NCI-H2029 treated with DMSO at 0.1 percent for 48 hours (cell line): ENCODE measurements around the gene TNFSF9.
"Not testable (repeated sequence)": the region's sequence is repeated elsewhere in the genome, so short reads cannot be mapped to it uniquely, and the experiment has no call there.

ENCODE experiments used
- DNase-seq: peaks from one replicate; lab custom pipeline; 2025; lab: John Stamatoyannopoulos, UW

Gene TNFSF9

DNA sequence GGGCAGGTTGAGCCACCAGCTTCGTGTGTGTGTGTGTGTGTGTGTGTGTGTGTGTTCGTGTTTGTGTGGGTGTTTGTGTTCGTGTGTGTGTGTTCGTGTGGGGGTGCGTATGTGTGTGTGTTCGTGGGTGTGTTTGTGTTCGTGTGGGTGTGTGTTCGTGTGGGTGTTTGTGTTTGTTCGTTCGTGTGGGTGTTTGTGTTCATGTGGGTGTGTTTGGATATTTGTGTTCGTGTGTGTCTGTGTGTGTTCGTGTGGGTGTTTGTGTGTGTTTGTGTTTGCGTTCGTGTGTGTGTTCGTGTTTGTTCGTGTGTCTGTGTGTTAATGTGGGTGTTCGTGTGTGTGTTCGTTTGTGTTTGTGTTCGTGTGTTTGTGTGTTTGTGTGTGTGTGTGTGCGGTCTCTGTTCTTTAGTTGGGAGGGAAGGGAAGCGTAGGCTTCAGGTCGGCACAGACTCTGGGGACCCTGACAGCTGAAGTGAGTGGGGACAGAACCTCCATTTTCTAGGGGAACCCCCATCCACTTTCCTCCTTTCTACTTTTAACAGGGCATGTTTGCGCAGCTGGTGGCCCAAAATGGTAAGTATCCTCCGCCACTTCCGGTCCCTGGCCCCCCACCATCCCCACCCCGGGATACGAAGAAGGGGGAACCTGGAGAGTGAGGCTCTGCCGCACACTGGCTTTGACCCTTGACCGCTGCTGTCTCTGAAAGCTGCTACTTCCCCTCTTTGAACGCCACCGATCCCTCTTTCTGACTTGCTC lies 1.6 kb downstream of the TNFSF9 start:
- no peak for DNase-seq

- DNase-seq = no peak
Measured at GRCh38 chr19:6533000-6533328, 2.1 kb downstream of the TNFSF9 start.

GRCh38 chr19:6533746-6534418 lies 3.1 kb downstream of the TNFSF9 start:
- DNase-seq = no peak

DNA sequence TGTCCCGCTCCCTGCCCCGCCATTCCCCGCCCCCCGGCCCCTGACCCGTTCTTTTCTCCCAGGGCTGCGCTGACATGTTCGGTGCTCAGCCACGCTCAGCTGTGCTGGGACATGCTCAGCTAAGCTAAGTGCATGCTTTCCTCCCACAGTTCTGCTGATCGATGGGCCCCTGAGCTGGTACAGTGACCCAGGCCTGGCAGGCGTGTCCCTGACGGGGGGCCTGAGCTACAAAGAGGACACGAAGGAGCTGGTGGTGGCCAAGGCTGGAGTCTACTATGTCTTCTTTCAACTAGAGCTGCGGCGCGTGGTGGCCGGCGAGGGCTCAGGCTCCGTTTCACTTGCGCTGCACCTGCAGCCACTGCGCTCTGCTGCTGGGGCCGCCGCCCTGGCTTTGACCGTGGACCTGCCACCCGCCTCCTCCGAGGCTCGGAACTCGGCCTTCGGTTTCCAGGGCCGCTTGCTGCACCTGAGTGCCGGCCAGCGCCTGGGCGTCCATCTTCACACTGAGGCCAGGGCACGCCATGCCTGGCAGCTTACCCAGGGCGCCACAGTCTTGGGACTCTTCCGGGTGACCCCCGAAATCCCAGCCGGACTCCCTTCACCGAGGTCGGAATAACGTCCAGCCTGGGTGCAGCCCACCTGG lies 3.7 kb downstream of the TNFSF9 start:
- DNase-seq = no peak

GRCh38 chr19:6535558-6536137 lies 4.8 kb downstream of the TNFSF9 start:
- DNase-seq = no peak

DNA sequence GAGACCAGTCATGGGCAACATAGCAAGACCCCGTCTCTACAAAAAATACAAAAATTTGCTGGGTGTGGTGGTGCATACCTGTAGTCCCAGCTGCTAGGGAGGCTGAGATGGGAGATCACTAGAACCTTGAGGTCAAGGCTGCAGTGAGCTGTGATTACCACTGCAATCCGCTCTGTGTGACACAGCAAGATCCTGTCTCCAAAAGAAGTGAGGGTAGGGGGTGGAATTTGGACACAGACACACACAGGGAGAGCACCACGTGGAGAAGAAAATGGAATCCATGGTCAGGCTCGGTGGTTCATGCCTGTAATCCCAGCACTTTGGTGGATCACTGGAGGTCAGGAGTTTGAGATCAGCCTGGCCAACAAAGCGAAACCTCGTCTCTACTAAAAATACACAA lies 8.7 kb downstream of the TNFSF9 start:
- DNase-seq = no peak

DNA sequence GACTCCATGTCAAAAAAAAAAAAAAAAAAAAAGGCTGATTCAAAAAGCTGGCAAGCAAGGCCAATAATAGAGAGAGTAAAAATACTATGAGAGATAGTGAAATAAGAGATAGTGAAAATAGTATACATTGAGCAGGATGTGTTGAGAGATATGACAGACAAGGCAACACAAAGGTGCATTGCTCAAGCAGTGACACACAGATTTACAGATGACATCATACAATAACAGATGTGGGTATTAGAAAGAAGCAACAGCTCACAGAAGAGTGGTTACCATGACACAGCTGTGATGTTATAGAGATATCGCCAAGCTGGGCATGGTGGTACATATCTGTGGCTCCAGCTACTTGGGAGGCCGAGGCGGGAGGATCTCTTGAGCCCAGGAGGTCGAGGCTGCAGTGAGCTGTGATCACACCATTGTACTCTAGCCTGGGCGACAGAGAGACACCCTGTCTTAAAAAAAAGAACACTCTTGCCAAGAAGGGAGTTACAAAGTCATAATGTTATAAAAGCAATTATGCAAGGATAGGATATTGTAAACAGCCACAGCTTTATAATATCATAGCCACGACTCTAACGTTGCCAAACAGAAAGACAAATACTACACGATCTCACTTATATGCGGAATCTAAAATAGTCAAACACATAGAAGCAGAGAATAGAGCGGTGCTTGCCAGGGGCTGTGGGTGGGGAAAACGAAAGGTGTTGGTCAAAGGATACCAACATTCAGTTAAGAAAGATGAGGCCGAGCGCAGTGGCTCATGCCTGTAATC lies 10.3 kb downstream of the TNFSF9 start:
- no peak for DNase-seq

- DNase-seq = no peak
Measured at GRCh38 chr19:6543866-6544347, 13.1 kb downstream of the TNFSF9 start.

DNA sequence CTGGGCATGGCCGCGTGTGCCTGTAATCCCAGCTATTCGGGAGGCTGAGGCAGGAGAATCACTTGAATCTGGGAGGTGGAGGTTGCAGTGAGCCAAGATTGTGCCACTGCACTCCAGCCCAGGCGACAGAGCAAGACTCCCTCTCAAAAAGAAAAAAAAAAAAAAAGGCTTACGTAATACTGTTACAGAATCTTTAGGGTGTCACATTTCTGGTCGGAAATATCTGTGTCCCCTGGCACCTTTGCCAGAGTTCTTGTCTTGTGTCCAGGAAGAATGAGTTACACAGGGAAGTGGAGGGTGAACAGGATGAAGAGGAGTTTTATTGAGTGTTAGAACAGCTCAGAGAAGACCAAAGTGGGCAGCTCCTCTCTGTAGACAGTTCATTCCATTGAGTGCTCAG lies 19.9 kb downstream of the TNFSF9 start:
- DNase-seq = not testable (repeated sequence)

GRCh38 chr19:6551091-6551490 lies 20.3 kb downstream of the TNFSF9 start:
- no peak for DNase-seq

DNA sequence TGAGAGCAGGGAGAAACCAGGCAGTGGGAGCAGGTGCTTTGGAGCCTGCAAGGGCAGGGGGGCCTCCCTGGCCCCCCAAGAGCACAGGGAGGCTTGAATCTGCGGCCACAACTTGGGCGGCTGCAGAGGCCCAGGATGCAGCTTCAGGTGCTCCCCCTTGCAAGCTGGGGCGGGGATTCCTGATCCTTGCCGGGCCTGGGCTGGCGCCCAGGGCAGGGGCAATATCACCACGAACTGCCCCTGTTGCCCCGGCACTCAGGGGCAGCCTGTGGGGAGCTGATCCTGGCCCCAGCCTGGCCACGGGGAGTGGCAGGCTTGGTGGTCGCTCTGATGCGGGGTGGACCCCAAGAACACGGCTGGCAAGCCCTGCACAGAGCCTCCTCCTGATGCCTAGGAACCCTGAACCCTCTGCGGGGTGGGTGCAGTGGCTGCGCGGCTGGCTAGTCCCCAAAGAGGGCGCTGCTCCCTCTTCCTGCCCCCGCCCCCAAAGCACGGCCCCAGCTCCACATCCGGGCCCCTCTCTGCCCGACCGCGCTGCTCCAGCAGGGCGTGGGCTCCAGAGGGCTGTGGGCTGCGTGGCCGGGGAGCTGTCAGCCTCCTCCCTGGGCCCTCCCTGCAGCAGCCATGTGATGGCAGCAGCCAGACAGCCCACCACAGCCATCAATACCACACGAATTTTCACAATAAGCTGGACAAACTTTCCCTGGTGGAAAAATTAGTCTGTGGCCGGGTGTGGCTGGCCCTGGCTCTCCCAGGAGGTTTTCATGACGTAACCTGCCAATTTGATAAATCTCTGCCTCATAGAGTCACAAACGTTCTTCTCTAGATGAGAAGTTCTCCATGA lies 21.0 kb downstream of the TNFSF9 start:
- DNase-seq = no peak

- DNase-seq = no peak
Measured at GRCh38 chr19:6556043-6556449, 25.2 kb downstream of the TNFSF9 start.

DNA sequence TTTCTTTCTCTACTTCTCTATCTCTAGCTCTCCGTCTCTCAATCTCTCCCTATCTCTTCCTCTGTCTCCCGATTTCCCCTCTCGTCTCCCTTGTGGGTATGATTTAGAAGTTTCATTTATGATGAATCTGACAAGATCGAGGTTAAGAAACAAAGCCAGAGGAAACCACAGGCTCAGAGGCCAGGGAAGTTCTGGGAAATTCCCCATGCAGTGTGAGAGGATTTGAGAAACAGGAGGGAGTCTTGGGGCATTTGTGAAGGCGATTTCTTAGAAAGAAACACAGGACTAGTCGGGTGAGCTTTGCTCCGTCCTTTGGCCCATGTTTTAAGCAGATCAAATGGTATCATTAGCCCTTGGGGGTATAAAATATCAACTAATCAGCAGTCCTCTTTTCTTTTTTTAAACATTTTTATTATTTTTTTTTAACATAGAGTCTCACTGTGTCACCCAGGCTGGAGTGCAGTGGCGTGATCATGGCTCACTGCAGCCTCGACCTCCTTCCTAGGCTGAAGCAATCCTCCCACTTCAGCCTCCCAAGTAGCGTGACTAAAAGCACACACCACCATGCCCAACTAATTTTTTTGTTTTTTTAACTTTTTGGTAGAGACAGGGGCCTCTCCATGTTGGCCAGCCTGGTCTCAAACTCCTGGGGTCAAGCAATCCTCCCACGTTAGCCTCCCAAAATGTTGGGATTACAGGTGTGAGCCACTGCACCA lies 25.8 kb downstream of the TNFSF9 start:
- DNase-seq = no peak

DNA sequence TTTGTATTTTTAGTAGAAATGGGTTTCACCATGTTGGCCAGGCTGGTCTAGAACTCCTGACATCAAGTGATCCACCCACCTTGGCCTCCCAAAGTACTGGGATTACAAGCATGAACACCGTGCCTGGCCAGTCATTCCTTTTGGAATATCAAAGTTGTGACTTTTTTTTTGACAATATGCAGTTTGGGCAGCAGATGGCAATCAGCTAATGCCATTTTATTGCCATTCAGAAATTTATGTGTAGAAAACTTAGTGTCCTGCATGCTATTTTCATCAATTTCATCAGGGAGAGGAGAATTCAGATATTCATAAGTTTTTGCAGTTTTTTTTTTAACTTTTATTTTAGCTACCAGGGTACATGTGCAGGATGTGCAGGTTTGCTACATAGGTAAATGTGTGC lies 31.6 kb downstream of the TNFSF9 start:
- DNase-seq = not testable (repeated sequence)

DNA sequence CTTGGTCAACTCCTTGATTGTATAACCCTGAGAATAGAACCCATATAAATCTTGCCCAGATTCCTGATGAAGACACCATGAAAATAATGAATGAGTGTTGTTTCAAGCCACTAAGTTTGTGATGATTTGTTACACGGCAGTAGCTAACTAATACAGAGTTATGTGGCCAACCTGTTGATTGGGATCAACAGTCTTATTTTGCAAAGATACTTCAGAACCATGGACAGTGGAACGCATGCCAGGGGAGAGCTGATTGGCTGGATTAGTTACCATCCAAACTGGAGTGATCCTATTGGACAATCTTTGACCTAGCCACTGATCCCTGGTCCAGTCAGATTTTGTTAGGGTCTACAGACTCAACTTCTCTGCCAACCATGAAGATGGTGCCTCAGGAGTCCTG lies 33.6 kb downstream of the TNFSF9 start:
- DNase-seq = no peak

GRCh38 chr19:6566727-6567126 lies 35.9 kb downstream of the TNFSF9 start:
- not testable (repeated sequence) for DNase-seq

DNA sequence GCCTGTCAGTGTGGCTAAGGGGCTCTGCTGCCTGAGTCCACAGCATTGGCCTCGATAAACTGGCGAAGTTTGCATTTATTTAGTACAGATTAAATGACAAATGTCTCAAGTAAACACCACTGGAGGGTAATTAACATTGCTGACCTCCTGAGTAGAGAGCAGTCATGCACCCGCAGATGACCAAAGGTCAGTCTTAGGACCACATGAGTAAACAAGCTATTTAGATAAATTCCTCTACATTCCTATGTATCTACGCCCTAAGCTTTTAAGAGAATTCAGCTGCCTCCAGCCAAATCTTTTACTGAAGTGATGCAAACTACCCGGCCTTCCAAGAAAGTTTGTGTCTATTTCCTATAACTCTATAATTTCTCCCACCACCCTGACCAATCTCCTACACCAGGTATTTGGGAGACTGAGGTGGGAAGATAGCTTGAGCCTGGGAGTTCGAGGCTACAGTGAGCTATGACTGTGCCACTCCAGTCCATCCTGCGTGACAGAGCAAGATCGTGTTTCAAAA lies 37.2 kb downstream of the TNFSF9 start:
- DNase-seq = no peak

GRCh38 chr19:6568816-6569215 lies 38.0 kb downstream of the TNFSF9 start:
- no peak for DNase-seq

DNA sequence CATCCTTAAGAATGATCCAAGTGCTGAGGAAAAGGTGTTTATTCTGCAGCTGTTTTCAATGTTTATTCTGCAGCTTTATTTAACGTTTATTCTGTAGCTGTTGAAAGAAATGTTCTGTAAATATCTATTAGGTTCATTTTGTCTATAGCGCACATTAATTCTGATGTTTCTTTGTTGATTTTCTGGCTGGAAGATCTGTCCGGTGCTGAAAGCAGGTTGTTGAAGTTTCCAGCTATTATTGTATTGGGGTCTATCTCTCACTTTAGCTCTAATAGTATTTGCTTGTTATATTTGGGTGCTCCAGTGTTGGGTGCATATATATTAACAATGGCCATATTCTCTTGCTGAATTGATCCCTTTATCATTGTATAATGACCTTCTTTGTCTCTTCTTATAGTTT lies 39.9 kb downstream of the TNFSF9 start:
- DNase-seq = no peak

DNA sequence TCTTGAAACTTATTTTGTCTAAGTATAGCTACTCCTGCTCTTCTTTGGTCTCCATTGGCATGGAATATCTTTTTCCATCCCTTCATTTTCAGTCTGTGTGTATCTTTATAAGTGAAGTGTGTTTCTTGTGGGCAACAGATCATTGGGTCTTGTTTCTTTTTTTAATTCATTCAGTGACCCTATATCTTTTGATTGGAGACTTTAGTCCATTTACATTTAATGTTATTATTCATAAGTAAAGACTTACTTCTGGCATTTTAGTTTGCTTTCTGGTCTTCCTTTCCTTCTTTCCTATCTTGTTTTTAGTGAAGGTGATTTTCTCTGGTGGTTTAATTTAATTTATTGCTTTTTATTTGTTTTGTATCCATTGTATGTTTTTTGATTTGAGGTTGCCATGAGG lies 40.3 kb downstream of the TNFSF9 start:
- DNase-seq = no peak
